Osteoblast (primary cell): ENCODE measurements around the gene THSD7A. TPM values are rescaled to one million over a fixed set of nuclear protein-coding genes. Genes with fewer than 3 reads are reported as not detected.

Source experiments
- DNase-seq: peaks from one replicate; pipeline ENCODE4 v3.0.0; 2011; ENCODE audit warnings: low spot score, mixed read lengths; ENCODE audit not compliant: insufficient read length; ENCODE audit errors: missing footprints
- H2AFZ ChIP-seq: 2 replicates; pipeline ENCODE4 v1.6.0; 2011; ENCODE audit warnings: mild to moderate bottlenecking, low read length
- H3K27ac ChIP-seq: 2 replicates; pipeline ENCODE4 v1.5.1; 2011; ENCODE audit warnings: mild to moderate bottlenecking, low read depth, low read length, moderate library complexity
- H3K27me3 ChIP-seq: 2 replicates; pipeline ENCODE4 v1.6.0; 2012; ENCODE audit warnings: mild to moderate bottlenecking, control low read depth, inconsistent platforms, low read length, moderate library complexity; ENCODE audit not compliant: insufficient read depth
- H3K36me3 ChIP-seq: 2 replicates; pipeline ENCODE4 v1.5.1; 2011; ENCODE audit warnings: mild to moderate bottlenecking, low read length, control low read depth, moderate library complexity; ENCODE audit not compliant: insufficient read depth
- H3K4me1 ChIP-seq: 2 replicates; pipeline ENCODE4 v1.5.1; 2011; ENCODE audit warnings: mild to moderate bottlenecking, low read length, control low read depth, moderate library complexity; ENCODE audit not compliant: insufficient read depth
- H3K4me2 ChIP-seq: 2 replicates; pipeline ENCODE4 v1.6.0; 2011; ENCODE audit warnings: mild to moderate bottlenecking, low read length; ENCODE audit not compliant: insufficient read depth
- H3K4me3 ChIP-seq: fragments of 200-600 bp; sonication (generic); 3 replicates; pipeline ENCODE4 v1.5.1; 2012; ENCODE audit warnings: mild to moderate bottlenecking, low read length, inconsistent platforms; ENCODE audit not compliant: insufficient read depth
- H3K79me2 ChIP-seq: 2 replicates; pipeline ENCODE4 v1.6.0; 2012; ENCODE audit warnings: mild to moderate bottlenecking, low read length, control low read depth, inconsistent platforms; ENCODE audit not compliant: insufficient read depth
- H3K9me3 ChIP-seq: 2 replicates; pipeline ENCODE4 v1.5.1; 2011; ENCODE audit warnings: low read depth, low read length, control low read depth
- H4K20me1 ChIP-seq: 2 replicates; pipeline ENCODE4 v1.6.0; 2012; ENCODE audit warnings: mild to moderate bottlenecking, low read length, control low read depth; ENCODE audit not compliant: insufficient read depth
- total RNA-seq: library from RNA; depleted of rRNA; stranded (reverse); fragments of >200 nt; gene quantifications from 2 replicates; pipeline ENCODE4 v1.2.3, GENCODE V29; 2012
- TF ChIP-seq, protein P1 (sequence below): IDR thresholded peaks from 2 replicates; pipeline ENCODE4 v1.5.1; 2011; ENCODE audit warnings: mild to moderate bottlenecking, low read depth, low read length, moderate library complexity; ENCODE audit errors: extremely low read depth

The THSD7A gene
- total RNA-seq, 1 donor, result under 0.01 TPM

DNA sequence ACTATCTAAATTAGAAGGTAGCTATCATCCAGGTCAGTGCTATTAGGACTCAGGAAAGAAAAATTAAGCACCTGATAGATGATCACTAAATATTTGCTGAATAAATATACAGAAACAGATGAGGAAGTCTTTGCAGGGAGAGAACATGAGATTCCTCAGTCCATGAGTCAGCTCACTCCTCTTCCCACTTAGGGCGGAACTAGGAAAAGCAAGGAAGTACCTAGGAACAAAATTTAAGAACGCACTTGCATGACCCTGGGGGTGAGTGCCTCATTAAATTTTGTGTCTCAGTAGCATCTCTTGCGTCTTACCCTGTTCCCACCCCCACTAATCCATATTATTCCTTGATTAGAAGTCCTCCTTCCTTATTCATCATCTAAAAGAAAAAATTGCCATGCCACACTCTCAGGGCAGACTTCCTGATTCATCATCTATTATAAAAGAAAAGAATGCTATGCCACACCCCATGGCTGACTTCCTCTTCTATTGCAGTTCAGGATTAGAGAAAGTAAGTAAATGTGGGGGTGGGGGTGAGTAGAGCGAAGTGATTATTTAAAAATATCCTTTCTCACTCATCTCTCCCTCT lies 208.8 kb downstream of the THSD7A start:
- no peaks in the 10 kb centered on the region for H4K20me1 ChIP-seq
- no peak overlapping the region for H2AFZ ChIP-seq
- no peaks in the 10 kb centered on the region for H3K4me1 ChIP-seq
- DNase-seq, result no peak
- TF ChIP-seq, protein P1, sequence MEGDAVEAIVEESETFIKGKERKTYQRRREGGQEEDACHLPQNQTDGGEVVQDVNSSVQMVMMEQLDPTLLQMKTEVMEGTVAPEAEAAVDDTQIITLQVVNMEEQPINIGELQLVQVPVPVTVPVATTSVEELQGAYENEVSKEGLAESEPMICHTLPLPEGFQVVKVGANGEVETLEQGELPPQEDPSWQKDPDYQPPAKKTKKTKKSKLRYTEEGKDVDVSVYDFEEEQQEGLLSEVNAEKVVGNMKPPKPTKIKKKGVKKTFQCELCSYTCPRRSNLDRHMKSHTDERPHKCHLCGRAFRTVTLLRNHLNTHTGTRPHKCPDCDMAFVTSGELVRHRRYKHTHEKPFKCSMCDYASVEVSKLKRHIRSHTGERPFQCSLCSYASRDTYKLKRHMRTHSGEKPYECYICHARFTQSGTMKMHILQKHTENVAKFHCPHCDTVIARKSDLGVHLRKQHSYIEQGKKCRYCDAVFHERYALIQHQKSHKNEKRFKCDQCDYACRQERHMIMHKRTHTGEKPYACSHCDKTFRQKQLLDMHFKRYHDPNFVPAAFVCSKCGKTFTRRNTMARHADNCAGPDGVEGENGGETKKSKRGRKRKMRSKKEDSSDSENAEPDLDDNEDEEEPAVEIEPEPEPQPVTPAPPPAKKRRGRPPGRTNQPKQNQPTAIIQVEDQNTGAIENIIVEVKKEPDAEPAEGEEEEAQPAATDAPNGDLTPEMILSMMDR, result no peak
- H3K4me3 ChIP-seq, result no peak overlapping the region
- H3K27me3 ChIP-seq, result no peaks in the 10 kb centered on the region
- no peak overlapping the region for H3K4me2 ChIP-seq
- H3K79me2 ChIP-seq, result no peaks in the 10 kb centered on the region
- H3K36me3 ChIP-seq, result no peaks in the 10 kb centered on the region
- no peaks in the 10 kb centered on the region for H3K9me3 ChIP-seq
- no peak overlapping the region for H3K27ac ChIP-seq

DNA sequence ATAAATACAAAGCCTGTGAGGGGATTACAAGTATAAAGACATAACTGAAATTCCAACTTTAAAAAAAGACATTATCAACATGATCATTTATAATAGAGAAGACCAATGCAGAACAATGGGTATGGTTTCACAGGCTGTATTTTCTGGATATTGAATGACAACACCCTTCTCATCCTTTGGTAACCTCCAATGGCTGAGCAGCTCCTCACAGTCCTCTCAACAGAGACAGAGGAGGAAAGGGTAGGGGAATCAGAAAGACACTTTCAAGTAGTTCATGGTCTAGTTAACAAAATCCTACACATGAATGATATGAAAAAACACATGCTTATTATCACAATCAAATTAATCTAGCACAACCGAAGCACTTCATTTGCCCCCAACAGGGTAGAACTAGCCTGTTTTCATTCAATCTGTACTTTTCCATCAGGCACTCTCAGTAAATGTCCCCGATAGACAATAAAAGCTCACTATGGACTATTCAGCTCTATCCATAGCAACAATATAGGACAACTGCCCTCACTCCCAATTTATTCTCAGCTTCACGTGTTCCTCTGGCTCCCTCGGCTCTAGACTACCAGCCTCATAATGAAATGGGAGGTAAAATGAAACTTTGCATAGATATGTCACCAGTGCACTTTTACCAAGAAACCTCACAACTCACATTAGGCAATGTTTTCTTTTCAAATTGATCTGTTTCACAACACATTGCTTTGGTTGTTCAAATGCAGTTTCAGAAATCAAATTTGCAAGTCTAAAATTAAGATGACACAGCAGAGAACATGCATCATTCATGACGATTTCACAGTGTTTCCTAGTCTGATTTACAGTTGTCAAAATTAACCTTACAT lies 211.4 kb downstream of the THSD7A start:
- no peaks in the 10 kb centered on the region for H3K27me3 ChIP-seq
- H4K20me1 ChIP-seq, result no peaks in the 10 kb centered on the region
- H3K4me3 ChIP-seq, result no peak overlapping the region
- H3K9me3 ChIP-seq, result no peaks in the 10 kb centered on the region
- no peaks in the 10 kb centered on the region for H3K4me1 ChIP-seq
- no peak overlapping the region for H2AFZ ChIP-seq
- H3K4me2 ChIP-seq, result no peak overlapping the region
- H3K27ac ChIP-seq, result no peak overlapping the region
- H3K36me3 ChIP-seq, result no peaks in the 10 kb centered on the region
- DNase-seq, result no peak
- no peaks in the 10 kb centered on the region for H3K79me2 ChIP-seq
- TF ChIP-seq, protein P1, result no peak

DNA sequence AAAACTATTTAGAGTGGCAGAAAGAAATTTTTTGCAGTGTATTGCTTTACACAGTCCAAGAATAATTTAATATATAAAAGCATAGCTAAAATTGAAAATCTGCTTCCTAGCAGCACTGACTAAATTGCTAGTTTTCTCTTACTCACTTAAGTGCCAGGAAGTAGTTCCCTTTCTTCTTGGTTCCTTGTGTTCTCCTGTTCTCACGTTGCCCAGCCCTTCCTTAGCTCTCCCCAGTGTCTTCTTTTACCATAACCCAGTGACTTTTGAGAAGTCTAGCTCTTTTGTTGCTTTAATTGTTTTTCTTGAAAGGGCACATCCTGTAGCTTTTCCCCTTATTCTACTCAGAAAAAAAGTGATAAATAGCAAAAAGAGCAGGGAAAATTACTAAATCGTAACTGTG lies 215.5 kb downstream of the THSD7A start:
- no peak overlapping the region for H2AFZ ChIP-seq

DNA sequence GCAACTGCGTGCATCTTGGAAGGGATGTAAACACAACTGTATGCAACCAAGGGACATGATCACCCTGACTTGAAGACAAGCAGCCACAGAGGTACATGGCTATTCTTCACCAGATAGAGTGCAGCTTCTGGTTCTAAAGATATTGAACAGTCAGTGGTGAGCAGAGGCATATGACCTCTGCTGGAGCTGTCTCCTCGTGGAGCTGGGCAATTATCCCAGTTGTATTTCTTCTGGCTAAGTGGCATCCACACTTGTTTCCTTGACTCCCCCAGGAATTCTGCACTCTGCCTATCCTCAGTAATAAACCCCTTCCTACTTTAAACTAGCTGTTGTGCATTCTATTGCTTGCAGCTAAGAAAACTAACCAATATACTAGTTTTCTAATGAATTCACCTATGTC lies 216.8 kb downstream of the THSD7A start:
- Histone ChIP-seq H3K79me2 (no peaks in the 10 kb centered on the region), H4K20me1 (no peaks in the 10 kb centered on the region), H3K36me3 (no peaks in the 10 kb centered on the region), H3K27ac (no peak overlapping the region), H2AFZ (no peak overlapping the region), H3K4me2 (no peak overlapping the region), H3K4me3 (no peak overlapping the region), H3K4me1 (no peaks in the 10 kb centered on the region), H3K27me3 (no peaks in the 10 kb centered on the region), H3K9me3 (no peaks in the 10 kb centered on the region)
- DNase-seq, result no peak
- TF ChIP-seq, protein P1, result no peak

More for the DNA sequence above, 215.5 kb downstream of the THSD7A start:
- no peak overlapping the region for H3K4me2 ChIP-seq
- H4K20me1 ChIP-seq, result no peaks in the 10 kb centered on the region
- no peak overlapping the region for H3K27ac ChIP-seq
- TF ChIP-seq, protein P1, result no peak
- no peaks in the 10 kb centered on the region for H3K9me3 ChIP-seq
- no peak for DNase-seq
- no peaks in the 10 kb centered on the region for H3K4me1 ChIP-seq
- H3K36me3 ChIP-seq, result no peaks in the 10 kb centered on the region
- no peaks in the 10 kb centered on the region for H3K27me3 ChIP-seq
- H3K79me2 ChIP-seq, result no peaks in the 10 kb centered on the region
- H3K4me3 ChIP-seq, result no peak overlapping the region
